Left forelimb (tissue), 1 donor: ENCODE measurements around the gene SRPX2.

Experiments
- DNase-seq: peaks from one replicate; pipeline ENCODE4 v3.0.0-alpha.2; 2018; ENCODE audit warnings: low spot score

SRPX2 gene, protein sequence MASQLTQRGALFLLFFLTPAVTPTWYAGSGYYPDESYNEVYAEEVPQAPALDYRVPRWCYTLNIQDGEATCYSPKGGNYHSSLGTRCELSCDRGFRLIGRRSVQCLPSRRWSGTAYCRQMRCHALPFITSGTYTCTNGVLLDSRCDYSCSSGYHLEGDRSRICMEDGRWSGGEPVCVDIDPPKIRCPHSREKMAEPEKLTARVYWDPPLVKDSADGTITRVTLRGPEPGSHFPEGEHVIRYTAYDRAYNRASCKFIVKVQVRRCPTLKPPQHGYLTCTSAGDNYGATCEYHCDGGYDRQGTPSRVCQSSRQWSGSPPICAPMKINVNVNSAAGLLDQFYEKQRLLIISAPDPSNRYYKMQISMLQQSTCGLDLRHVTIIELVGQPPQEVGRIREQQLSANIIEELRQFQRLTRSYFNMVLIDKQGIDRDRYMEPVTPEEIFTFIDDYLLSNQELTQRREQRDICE

DNA sequence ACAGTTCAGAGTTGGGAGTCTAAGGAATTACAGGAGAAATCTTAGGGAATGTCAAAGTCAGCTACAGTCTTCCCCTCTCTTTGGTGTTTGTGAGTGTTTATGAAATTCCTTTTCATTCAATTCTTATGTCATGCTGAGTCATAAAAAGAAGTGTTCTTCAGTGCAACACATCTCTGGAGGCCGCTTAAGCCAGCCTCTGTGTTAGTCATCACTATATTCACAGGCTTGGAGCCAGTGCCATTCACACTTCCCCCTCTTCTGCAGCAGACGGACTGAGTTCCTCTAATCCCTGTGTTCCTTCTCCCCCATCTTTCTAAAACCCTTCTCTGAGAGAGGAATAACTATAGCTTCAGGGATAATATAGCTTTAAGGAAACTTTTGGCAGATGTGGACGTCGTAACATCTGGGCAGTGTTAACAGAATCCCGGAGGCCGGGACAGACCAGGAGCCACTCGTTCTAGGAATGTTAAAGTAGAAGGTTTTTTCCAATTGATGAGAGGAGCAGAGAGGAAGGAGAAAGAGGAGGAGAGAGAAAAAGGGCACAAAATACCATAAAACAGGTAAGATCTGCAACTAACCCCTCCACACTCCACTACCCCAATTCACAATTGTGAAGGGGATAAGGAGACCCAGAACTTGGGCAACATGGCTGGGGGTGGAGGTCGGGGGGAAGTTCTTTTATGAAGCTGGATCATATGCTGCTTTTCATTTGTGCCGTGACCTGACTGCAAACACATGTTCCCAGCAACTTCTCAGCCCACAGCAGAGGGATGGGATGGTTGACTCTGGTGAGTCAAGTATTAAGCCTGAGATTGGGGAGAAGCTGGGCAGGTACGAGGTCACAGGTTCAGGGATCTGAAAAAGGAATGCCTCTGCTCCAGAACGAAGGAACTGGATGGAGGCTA is at the start of gene SRPX2:
Gene SRPX2, plus strand, starts transcription at position 244 of the 905 bp plus-strand sequence. CDS start 2,124 bp downstream, outside the sequence.
- no peak for DNase-seq

DNA sequence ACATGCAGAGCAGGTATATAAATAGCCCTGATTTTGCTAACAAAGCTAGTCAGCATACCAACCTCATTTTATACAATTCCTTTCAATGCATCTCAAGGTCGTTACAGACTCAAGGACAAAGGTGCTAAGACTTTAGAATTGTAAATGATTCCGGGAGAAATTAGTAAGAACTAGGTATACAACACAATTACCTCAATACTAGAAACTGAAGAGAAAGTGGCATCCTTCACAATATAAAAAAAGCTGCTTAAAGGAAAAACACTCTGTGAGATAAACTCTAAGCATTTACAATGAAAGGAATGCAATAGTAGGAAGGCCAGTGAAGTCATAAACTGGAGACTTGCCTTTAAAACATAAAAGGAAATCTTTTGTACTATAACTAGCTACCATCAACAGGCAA is 47.4 kb upstream of the SRPX2 start:
- no peak for DNase-seq

DNA sequence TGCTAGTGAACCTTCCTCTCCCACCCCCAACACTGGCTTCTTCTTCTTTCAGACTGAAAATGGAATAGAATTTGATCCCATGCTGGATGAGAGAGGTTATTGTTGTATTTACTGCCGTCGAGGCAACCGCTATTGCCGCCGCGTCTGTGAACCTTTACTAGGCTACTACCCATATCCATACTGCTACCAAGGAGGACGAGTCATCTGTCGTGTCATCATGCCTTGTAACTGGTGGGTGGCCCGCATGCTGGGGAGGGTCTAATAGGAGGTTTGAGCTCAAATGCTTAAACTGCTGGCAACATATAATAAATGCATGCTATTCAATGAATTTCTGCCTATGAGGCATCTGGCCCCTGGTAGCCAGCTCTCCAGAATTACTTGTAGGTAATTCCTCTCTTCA is 44.5 kb upstream of the SRPX2 start:
- no peak for DNase-seq

DNA sequence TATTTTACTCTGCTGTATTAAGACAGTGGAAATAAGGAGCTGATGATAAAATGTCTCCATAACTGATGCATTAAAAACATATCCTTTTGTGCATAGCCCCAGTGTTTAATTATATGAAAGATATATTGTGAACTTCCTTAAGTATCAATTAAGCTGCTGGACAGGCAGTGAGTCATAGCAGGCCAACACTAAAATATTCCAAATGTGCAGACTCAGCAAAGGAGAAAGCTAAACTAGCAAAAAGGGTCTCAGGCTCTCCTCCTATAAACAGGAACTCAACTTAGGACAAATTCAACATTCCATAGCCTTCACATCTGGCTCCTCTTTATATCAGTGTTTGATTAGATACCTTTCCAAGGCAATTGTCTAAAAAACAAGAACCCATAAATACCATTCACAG is 43.7 kb upstream of the SRPX2 start:
- DNase-seq = no peak

DNA sequence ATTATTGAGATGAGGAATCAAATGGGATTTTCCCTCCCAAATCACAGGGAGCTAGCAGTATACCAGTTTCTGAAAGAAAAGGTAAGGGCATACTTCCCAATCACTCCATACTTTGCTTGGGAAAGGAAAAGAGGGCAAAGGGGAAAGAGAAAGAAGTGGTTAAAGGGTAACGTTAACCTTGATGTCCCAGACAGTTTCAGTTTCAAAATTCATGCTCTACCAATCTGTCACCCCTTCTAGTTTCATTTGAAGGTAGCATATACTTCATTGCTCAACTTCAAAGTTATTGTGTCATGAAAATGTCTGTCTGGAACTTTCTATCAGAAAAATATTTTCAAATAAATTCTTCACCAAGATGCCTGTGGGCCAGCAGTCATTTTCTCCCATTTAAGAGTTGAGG is 43.2 kb upstream of the SRPX2 start:
- no peak for DNase-seq

DNA sequence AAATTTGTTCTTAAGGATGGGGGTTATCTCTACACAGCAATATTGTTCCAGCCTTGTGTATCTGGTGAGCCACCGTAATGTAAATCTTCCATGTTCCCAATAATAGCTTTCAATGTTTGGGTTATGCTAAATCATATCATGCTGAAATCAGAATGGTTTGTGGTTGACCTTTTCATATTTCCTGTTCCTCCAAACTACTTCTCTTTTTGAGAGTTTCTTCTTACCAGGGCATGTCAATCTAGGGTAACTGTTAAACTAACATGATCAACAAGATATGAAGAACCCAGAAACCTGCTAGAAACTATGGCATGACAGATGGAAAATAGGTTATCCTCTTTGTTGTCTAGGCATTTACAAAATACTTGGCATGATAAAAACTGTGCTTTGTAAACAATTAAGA is 37.2 kb upstream of the SRPX2 start:
- no peak for DNase-seq

DNA sequence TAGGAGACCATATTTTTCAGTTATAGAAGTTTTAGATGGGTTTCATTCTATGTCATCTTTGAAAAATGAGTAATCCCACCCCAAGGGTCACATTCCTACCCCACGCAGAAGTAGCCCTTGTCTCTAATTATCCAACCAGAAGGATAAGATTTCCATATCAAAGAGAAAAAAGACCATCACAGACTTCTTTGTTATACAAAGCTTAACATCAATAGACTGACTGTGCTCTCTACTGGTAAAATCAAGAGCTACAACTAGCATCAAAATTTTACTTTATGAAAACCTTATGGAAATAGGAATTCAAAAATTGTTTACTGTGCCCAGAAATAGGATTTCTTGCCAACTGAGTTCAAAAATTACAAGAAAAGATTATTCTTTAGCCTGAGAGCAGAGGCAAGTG is 34.4 kb upstream of the SRPX2 start:
- DNase-seq = no peak

DNA sequence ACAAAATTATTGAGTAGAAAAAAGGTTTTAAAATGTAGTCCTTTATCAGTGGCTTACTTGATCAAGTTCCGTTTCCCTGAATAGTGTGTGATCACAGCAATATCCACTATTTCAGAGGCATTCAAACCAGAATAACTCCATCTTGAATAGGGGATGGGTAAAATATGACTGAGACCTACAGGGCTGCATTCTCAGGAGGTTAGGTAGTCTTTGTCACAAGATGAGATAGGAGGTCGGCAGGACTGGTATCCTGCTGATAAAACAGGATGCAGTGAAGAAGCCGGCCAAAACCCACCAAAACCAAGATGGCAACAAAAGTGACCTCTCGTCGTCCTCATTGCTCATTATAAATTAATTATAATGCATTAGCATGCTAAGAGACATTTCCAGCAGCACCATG is 32.0 kb upstream of the SRPX2 start:
- no peak for DNase-seq

DNA sequence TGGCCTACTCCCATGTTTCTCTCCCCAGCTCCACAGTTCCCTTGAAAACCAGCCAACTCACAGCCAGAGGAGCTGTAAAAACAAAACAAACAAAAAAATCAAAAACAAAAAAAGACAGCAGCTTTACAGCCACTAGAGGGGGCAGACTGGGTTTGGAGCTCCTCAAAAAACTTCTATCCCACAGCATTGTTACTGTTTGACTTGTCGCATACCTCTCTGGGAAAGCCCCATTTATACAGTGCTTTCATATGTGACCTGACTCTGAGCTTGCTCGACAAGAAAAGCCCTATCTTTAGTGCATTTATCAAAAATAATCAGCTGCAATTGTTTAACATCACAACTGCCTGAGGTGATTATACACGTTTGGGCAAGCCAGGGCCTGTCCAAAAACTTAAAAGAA is 29.0 kb upstream of the SRPX2 start:
- DNase-seq = no peak

DNA sequence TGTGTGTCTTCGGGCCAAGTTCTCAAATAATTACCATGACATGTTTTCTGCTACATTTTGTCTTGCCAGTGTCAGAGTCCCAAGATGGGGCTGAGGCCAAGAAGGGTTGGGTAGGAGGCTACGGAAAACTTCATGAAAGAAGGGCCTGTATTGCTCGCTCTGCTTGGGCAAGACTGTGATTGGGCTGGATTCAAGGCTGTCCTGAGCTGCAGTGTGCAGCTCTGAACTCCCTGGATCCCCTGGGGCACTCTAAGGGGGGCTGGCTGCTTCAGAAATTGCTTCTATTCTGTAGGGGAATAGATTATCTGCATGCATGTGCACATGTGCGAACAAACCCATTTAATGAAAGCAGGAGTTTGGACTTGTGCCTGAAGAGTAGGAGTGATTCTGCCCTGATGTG is 21.0 kb upstream of the SRPX2 start:
- DNase-seq = no peak

DNA sequence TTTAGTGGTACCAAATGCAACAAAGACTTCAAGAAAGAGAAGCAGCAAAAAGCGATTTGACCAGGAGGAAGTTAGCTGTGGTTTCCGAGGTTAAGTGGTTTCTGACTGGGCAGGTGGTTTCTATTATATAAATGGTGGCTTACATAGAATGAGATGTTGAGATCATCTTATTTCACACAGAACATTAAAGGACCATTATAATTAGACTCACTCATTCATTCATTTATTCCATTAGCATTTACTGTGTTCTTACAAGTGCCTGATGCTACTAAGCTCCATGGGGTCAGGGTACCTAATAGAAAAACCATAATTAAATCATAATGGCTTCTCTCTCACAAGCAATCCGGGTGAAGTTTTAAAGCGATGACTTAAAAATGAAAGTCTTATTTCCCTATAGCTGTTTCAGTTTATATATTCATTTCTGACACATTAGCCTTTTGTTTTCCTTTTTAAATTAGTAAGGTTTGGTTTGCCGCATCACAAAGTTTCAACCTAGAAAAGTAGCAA is 18.0 kb upstream of the SRPX2 start:
- DNase-seq = no peak

DNA sequence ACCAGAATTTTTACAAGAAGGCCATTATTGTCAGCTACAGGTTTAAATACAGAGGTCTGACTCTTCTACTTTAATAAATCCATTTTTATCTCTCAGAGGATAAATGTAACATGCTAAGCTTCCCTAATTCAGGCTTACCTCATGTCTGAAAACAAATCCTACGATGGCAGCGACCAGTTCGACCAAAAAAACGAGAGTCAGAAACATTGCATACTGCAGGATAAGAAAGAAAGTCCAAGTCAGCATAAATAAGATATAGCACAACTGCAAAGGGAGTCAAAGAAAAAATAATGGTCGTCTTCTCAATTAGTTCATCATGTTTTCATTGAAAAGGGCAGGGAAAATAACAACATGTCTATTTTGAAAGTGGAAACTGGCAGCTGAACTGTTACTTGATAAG is 9.0 kb upstream of the SRPX2 start:
- DNase-seq = no peak

DNA sequence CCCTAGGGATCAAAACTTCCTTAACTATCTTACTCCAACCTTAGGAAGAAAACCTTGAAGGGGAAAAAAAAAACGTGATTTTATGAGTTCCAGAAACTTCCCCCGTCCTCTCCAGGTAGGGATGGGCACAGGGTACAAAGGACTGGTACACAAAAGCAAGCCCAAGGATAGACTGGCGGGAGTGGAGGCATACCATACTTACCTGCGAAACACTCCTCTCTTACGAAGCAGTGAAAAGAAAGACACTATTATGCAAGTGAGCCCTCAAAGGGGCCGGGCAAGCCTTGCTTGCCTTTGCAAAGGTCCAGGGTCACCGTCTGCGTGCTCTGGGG is 8.0 kb upstream of the SRPX2 start:
- no peak for DNase-seq

DNA sequence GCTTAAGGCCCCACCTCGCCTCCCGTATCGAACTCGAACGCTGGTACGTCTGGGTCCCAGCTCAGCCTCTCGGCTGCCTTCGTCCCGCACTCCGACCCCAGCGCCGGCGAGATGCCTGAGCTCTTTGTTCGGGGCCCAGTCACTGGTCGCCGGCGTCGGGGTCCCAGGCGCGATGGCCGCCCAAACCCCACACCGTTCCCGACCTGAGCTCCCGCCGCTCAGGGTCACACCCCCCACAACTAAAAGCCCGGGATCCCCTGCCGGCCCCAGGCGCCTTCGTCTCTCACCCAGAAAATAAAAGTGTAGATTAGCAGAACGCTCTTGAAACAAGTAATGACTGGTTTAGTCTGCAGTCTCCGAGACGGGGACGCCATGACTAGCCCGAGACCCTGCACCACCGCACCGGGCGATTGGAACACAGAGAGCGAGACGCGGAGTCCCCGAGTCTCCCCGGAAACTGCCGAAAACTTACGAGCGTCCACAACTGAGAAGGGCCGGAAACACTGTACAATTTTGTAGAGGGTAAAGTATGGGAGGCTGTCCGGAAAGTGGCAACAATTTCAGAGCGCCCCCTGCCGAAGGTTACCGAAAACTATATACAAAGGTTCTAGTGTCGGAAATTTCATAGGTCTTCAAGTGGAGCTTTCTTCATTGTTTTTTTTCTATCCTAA is 7.5 kb upstream of the SRPX2 start, which contains the start of gene TSPAN6:
Gene TSPAN6, minus strand, starts transcription at position 486 of the 671 bp plus-strand sequence. Its CDS starts 112 bp downstream, at position 374.
- DNase-seq = peak; percentile 83

DNA sequence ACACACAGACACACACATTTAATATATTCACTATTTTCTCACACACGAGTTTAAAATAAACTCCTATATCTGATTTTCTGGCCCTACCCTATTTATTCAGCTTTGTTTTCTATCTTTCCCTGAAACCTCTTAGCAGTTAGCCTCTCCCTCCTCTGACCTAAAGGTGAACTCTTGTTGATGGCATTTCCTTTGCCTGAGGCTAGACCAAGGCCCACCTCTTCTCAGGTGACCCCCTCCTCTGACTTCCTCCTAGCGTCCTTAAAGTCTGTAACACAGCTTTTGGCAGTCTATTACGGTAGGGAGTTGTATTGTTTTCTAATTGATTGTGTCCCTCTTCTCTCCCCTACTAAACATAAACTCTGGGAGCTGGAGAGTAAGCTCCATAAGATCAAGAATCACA is 1.7 kb upstream of the SRPX2 start:
- DNase-seq = no peak

DNA sequence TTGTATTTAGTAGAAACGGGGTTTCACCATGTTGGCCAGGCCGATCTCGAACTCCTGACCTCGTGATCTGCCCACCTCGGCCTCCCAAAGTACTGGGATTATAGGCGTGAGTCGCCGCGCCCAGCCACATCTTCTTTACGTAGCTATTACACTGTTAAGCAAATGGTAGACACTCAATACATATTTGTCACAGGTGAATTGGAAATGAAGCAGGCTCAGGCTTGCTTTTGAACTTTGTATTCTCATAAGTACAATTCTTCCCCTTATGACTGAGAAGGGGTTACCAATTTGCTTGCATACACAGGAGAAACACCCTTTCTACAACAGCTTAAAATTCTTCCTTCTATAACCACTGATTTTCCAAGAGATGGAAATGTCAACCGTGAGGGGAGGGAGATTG is 787 bp upstream of the SRPX2 start:
- DNase-seq = no peak

DNA sequence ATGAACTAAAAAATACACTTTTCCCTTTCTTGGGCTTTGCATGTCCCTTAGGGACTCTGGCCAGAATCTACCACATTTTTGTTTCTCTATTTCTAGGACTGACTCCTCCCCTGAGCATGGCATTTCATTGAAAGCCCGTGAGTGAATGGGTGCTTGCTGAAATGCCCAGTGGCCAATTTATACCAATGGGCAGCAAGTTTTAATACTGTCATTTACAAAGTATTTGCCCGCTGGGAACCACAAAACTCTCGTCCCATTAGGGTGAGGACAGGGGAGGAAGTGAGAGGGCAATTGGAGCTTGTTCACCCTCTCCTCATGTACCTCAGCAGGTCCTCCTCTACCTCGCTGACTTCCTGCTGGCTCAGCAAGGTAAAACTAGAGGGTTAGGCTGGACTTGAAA is 1.1 kb downstream of the SRPX2 start:
- DNase-seq = no peak

DNA sequence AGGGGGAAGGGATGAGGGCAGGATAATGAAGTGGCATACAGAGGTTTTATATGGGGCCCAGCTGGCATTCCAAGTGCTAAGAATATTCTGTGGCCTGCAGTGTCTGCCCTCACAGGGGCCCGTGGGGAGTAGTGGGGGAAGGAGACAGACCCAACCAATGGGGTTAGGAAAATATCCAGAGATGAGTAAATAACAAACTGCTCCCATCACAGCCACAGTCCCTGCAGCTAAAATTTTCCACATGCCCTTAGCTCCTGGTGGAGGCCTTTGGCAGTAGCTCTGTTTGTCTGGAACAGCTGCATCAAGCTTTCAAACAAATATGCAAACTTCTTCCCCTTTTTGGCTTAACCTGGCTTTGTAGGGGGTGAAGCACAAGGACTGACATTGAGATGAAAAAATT is 3.1 kb downstream of the SRPX2 start:
- no peak for DNase-seq

DNA sequence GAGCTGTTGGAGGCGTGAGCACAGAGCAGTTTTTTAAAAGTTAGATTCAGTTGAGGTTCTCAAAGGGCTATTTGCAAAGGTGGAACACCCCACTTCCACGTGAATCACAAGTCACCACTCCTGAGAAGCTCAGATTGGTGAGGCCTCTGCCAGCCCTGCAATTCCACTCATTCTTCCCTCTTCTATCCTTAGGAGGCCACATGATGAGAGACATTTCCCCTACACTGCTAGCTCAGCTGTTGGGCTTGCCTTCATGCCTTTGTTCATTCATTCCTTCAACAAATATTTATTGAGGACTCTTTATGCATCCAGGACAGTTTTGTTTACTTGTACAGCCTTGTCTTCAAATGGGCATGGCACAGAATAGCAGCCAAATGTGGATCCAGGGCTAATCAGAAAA is 3.7 kb downstream of the SRPX2 start:
- no peak for DNase-seq

DNA sequence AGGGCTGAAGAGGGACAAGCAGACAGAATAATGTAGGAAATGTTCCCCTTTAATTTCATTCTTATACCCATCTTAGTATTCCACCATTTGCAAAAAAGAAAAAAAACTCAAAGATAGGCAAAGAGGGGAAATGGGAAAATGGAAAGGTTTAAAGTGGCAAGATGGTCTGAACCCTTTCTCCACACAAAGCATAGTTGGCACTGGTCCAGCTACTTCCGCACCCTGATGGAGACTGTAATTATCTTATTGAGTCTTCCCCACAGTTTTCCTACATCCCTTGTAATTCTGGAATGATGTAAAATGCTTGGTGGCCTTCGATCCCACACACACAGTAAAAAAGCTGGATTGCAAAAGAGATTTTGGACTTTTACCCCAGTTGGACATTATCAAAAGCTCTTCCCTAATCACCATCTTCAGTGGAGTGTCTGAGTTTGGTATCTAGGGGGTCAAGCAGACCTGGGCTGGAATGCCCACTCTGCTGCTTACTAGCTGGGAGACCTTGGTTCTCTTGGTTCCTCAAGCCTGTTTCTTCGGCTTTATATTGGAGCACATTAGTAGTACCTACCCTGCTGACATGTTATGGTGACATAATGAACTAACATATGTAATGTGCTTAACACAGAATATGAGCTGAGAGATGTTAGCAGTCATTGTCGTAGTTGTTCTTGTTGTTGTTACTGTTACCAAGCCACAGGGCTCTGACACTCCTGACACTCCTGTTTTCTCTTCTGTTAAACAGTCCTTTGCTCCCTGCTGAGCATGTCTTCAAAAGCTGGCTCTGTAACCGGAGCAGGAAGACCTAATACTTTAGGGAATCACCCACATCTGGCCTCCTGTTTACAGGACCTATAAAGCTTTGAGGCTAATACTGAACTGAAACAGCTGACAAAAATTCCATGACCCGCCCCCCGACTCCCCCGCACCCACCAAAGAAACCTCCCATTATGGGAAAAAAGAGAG is 4.7 kb downstream of the SRPX2 start:
- peak; percentile 68 for DNase-seq
